HEK293 (cell line): ENCODE results near the gene PLS1.

ENCODE experiments used
- CTCF ChIA-PET: fragments of 350-600 bp; formaldehyde crosslinking; extraction: SDS; loops from one replicate; lab custom pipeline; 2021; ENCODE audit warnings: antibody characterized with exemption; lab: Yijun Ruan, JAX
- POLR2A ChIA-PET: fragments of 300-600 bp; formaldehyde crosslinking; extraction: SDS; loops from one replicate; lab custom pipeline; 2020; ENCODE audit warnings: antibody characterized with exemption, inconsistent platforms; lab: Yijun Ruan, JAX
- H3K27ac ChIP-seq: fragments of 200-500 bp; sonication (Bioruptor generic); 2 replicates; pipeline ENCODE4 v1.5.1; 2014; ENCODE audit warnings: low read depth, low read length, control low read depth, inconsistent platforms; ENCODE audit errors: extremely low read depth
- H3K36me3 ChIP-seq, 2 experiments: fragments of 200-500 bp in 1 of 2; sonication (Bioruptor generic) in 1 of 2; 1 replicate in 1 of 2; 2 replicates in 1 of 2; pipeline ENCODE4 v1.5.1; 2014 to 2017; ENCODE audit warnings: inconsistent platforms in 2 of 2, low read length in 2 of 2; ENCODE audit not compliant: control insufficient read depth in 2 of 2, insufficient read depth in 1 of 2
- H3K4me1 ChIP-seq: fragments of 200-500 bp; sonication (Bioruptor generic); 2 replicates; pipeline ENCODE4 v1.5.1; 2014; ENCODE audit warnings: mild to moderate bottlenecking, low read length, inconsistent platforms; ENCODE audit not compliant: control insufficient read depth, insufficient read depth
- H3K4me3 ChIP-seq: 2 replicates; pipeline ENCODE4 v1.5.1; 2011; ENCODE audit warnings: low read depth, mild to moderate bottlenecking, control low read depth, low read length, moderate library complexity
- H3K9me3 ChIP-seq: fragments of 200-500 bp; sonication (Bioruptor generic); 2 replicates; pipeline ENCODE4 v1.5.1; 2014; ENCODE audit warnings: low read depth, low read length, inconsistent platforms; ENCODE audit not compliant: control insufficient read depth, insufficient read depth
- GLI2 ChIP-seq: fragments of 450-650 bp; formaldehyde crosslinking; IDR thresholded peaks from 2 replicates; pipeline ENCODE4; 2017; ENCODE audit warnings: missing biosample characterization, missing genetic modification characterization, low read depth, borderline replicate concordance
- GLI4 ChIP-seq: fragments of 450-650 bp; formaldehyde crosslinking; IDR thresholded peaks from 2 replicates; pipeline ENCODE4 v1.5.1; 2016; ENCODE audit warnings: missing biosample characterization, missing genetic modification characterization
- OSR2 ChIP-seq: fragments of 450-650 bp; formaldehyde crosslinking; IDR thresholded peaks from 2 replicates; pipeline ENCODE4 v1.5.1; 2016; ENCODE audit warnings: missing biosample characterization, missing genetic modification characterization
- ZBTB20 ChIP-seq: fragments of 450-650 bp; formaldehyde crosslinking; IDR thresholded peaks from 2 replicates; pipeline ENCODE4 v1.5.1; 2016; ENCODE audit warnings: missing biosample characterization, missing genetic modification characterization
- ZNF202 ChIP-seq: fragments of 450-650 bp; formaldehyde crosslinking; IDR thresholded peaks from 2 replicates; pipeline ENCODE4 v1.5.1; 2016; ENCODE audit warnings: missing biosample characterization, missing genetic modification characterization, borderline replicate concordance
- ZNF24 ChIP-seq: fragments of 450-650 bp; formaldehyde crosslinking; IDR thresholded peaks from 2 replicates; pipeline ENCODE4 v1.5.1; 2016; ENCODE audit warnings: missing biosample characterization, missing genetic modification characterization
- ZNF292 ChIP-seq: fragments of 450-650 bp; formaldehyde crosslinking; IDR thresholded peaks from 2 replicates; pipeline ENCODE4 v1.5.1; 2016; ENCODE audit warnings: low read depth, missing biosample characterization, missing genetic modification characterization, borderline replicate concordance
- ZNF324 ChIP-seq: fragments of 450-650 bp; formaldehyde crosslinking; IDR thresholded peaks from 2 replicates; pipeline ENCODE4 v1.5.1; 2016; ENCODE audit warnings: missing biosample characterization, missing genetic modification characterization
- ZNF394 ChIP-seq: fragments of 450-650 bp; formaldehyde crosslinking; IDR thresholded peaks from 2 replicates; pipeline ENCODE4 v1.5.1; 2016; ENCODE audit warnings: missing biosample characterization, missing genetic modification characterization, mild to moderate bottlenecking, moderate library complexity, borderline replicate concordance
- ZNF530 ChIP-seq: fragments of 450-650 bp; formaldehyde crosslinking; IDR thresholded peaks from 2 replicates; pipeline ENCODE4 v1.5.1; 2016; ENCODE audit warnings: low read depth, missing biosample characterization, missing genetic modification characterization
- ZNF558 ChIP-seq: fragments of 450-650 bp; formaldehyde crosslinking; IDR thresholded peaks from 2 replicates; pipeline ENCODE4 v1.5.1; 2016; ENCODE audit warnings: missing biosample characterization, missing genetic modification characterization
- ZNF747 ChIP-seq: fragments of 450-650 bp; formaldehyde crosslinking; IDR thresholded peaks from 2 replicates; pipeline ENCODE4 v1.5.1; 2016; ENCODE audit warnings: missing biosample characterization, missing genetic modification characterization
- ZNF830 ChIP-seq: fragments of 450-650 bp; IDR thresholded peaks from 2 replicates; pipeline ENCODE4 v1.5.0; 2018; ENCODE audit warnings: missing biosample characterization, missing genetic modification characterization, low read depth, mild to moderate bottlenecking, moderate library complexity
- TF ChIP-seq, protein P1 (sequence below): fragments of 450-650 bp; formaldehyde crosslinking; IDR thresholded peaks from 2 replicates; pipeline ENCODE4 v1.5.1; 2017; ENCODE audit warnings: missing biosample characterization, missing genetic modification characterization
- TF ChIP-seq, protein P2 (sequence below): fragments of 450-650 bp; IDR thresholded peaks from 2 replicates; pipeline ENCODE4 v1.5.1; 2018; ENCODE audit warnings: missing biosample characterization, missing genetic modification characterization
- TF ChIP-seq, protein P3 (sequence below): fragments of 450-650 bp; formaldehyde crosslinking; IDR thresholded peaks from 2 replicates; pipeline ENCODE4 v1.5.1; 2016; ENCODE audit warnings: missing biosample characterization, missing genetic modification characterization
- TF ChIP-seq, protein P4 (sequence below): fragments of 450-650 bp; formaldehyde crosslinking; IDR thresholded peaks from 2 replicates; pipeline ENCODE4 v1.5.1; 2017; ENCODE audit warnings: missing biosample characterization, mild to moderate bottlenecking, missing genetic modification characterization, moderate library complexity
- TF ChIP-seq, protein P5 (sequence below): fragments of 450-650 bp; formaldehyde crosslinking; optimal IDR thresholded peaks from 2 replicates; pipeline ENCODE3; 2016; ENCODE audit warnings: missing biosample characterization, mild to moderate bottlenecking, missing genetic modification characterization
- TF ChIP-seq, protein P6 (sequence below): fragments of 450-650 bp; formaldehyde crosslinking; IDR thresholded peaks from 2 replicates; pipeline ENCODE4 v1.5.1; 2016; ENCODE audit warnings: missing biosample characterization, missing genetic modification characterization
- TF ChIP-seq, protein P7 (sequence below): fragments of 450-650 bp; formaldehyde crosslinking; IDR thresholded peaks from 2 replicates; pipeline ENCODE4 v1.5.1; 2016; ENCODE audit warnings: missing biosample characterization, missing genetic modification characterization

PLS1 gene

DNA sequence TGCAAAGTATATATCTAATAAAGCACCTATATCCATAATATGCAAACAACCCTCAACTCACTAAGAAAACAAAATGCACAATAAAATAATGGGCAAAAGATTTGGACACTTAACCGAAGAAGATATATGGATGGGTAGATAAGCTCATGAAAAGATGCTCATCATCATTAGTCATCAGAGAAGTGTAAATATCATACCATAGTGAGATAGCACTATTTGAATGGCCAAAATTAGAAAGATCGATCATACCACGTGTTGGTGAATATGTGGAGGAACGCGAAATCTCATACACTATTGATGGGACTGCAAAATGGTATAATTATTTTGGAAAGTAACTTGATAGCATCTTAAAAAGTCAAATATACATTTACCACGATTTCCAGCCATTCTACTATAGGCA lies 40.5 kb downstream of the PLS1 start (continued):
- TF ChIP-seq, protein P1, sequence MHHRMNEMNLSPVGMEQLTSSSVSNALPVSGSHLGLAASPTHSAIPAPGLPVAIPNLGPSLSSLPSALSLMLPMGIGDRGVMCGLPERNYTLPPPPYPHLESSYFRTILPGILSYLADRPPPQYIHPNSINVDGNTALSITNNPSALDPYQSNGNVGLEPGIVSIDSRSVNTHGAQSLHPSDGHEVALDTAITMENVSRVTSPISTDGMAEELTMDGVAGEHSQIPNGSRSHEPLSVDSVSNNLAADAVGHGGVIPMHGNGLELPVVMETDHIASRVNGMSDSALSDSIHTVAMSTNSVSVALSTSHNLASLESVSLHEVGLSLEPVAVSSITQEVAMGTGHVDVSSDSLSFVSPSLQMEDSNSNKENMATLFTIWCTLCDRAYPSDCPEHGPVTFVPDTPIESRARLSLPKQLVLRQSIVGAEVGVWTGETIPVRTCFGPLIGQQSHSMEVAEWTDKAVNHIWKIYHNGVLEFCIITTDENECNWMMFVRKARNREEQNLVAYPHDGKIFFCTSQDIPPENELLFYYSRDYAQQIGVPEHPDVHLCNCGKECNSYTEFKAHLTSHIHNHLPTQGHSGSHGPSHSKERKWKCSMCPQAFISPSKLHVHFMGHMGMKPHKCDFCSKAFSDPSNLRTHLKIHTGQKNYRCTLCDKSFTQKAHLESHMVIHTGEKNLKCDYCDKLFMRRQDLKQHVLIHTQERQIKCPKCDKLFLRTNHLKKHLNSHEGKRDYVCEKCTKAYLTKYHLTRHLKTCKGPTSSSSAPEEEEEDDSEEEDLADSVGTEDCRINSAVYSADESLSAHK (tag by site-specific recombination) = no peak
- TF ChIP-seq, protein P2, sequence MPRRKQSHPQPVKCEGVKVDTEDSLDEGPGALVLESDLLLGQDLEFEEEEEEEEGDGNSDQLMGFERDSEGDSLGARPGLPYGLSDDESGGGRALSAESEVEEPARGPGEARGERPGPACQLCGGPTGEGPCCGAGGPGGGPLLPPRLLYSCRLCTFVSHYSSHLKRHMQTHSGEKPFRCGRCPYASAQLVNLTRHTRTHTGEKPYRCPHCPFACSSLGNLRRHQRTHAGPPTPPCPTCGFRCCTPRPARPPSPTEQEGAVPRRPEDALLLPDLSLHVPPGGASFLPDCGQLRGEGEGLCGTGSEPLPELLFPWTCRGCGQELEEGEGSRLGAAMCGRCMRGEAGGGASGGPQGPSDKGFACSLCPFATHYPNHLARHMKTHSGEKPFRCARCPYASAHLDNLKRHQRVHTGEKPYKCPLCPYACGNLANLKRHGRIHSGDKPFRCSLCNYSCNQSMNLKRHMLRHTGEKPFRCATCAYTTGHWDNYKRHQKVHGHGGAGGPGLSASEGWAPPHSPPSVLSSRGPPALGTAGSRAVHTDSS (tag by site-specific recombination) = no peak
- TF ChIP-seq, protein P3, sequence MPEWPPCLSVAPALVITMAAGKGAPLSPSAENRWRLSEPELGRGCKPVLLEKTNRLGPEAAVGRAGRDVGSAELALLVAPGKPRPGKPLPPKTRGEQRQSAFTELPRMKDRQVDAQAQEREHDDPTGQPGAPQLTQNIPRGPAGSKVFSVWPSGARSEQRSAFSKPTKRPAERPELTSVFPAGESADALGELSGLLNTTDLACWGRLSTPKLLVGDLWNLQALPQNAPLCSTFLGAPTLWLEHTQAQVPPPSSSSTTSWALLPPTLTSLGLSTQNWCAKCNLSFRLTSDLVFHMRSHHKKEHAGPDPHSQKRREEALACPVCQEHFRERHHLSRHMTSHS (tag by site-specific recombination) = no peak
- TF ChIP-seq ZNF394 (tag by site-specific recombination) (no peak), ZNF292 (no peak), ZNF747 (tag by site-specific recombination) (no peak), ZNF530 (no peak)
- TF ChIP-seq, protein P4, sequence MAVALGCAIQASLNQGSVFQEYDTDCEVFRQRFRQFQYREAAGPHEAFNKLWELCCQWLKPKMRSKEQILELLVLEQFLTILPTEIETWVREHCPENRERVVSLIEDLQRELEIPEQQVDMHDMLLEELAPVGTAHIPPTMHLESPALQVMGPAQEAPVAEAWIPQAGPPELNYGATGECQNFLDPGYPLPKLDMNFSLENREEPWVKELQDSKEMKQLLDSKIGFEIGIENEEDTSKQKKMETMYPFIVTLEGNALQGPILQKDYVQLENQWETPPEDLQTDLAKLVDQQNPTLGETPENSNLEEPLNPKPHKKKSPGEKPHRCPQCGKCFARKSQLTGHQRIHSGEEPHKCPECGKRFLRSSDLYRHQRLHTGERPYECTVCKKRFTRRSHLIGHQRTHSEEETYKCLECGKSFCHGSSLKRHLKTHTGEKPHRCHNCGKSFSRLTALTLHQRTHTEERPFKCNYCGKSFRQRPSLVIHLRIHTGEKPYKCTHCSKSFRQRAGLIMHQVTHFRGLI (tag by site-specific recombination) = no peak
- TF ChIP-seq, protein P5, sequence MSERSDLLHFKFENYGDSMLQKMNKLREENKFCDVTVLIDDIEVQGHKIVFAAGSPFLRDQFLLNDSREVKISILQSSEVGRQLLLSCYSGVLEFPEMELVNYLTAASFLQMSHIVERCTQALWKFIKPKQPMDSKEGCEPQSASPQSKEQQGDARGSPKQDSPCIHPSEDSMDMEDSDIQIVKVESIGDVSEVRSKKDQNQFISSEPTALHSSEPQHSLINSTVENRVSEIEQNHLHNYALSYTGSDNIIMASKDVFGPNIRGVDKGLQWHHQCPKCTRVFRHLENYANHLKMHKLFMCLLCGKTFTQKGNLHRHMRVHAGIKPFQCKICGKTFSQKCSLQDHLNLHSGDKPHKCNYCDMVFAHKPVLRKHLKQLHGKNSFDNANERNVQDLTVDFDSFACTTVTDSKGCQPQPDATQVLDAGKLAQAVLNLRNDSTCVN (tag by site-specific recombination) = no peak

DNA sequence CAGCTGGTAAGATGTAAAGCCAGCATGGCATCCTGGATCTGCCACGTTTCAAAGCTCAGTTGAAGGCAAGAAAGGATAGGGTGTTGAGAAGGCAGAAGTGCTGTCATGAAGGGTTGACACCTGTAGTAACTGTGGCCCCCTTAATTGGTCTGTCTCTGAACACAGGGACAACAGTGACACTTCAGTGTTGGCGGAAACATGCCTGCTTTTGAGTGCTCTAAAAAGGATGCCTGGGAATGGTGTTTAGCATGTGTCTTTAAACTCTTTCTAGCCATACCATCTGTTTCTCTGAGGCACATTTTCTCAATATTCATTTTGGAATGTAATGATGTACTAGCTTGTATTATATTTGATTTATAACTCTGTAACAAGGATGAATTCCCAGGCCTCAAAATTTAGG lies 42.1 kb downstream of the PLS1 start:
- H3K4me1 ChIP-seq = no peaks in the 10 kb centered on the region
- CTCF ChIA-PET = interaction anchor here (0.7 to 2.0 kb wide), 2 partner anchors 14 to 567 kb away, joined by 3 to 5 read pairs; no protein-coding TSS in a partner anchor
- POLR2A ChIA-PET = no interaction called here
- H3K36me3 ChIP-seq = no peaks in the 10 kb centered on the region
- no peak overlapping the region for H3K4me3 ChIP-seq
- no peaks in the 10 kb centered on the region for H3K9me3 ChIP-seq
- H3K27ac ChIP-seq = no peak overlapping the region
- TF ChIP-seq ZNF324 = no peak
- no peak for TF ChIP-seq ZNF292
- TF ChIP-seq GLI2 (tag by site-specific recombination) = no peak
- no peak for TF ChIP-seq ZNF202 (tag by site-specific recombination)
- TF ChIP-seq, protein P6, sequence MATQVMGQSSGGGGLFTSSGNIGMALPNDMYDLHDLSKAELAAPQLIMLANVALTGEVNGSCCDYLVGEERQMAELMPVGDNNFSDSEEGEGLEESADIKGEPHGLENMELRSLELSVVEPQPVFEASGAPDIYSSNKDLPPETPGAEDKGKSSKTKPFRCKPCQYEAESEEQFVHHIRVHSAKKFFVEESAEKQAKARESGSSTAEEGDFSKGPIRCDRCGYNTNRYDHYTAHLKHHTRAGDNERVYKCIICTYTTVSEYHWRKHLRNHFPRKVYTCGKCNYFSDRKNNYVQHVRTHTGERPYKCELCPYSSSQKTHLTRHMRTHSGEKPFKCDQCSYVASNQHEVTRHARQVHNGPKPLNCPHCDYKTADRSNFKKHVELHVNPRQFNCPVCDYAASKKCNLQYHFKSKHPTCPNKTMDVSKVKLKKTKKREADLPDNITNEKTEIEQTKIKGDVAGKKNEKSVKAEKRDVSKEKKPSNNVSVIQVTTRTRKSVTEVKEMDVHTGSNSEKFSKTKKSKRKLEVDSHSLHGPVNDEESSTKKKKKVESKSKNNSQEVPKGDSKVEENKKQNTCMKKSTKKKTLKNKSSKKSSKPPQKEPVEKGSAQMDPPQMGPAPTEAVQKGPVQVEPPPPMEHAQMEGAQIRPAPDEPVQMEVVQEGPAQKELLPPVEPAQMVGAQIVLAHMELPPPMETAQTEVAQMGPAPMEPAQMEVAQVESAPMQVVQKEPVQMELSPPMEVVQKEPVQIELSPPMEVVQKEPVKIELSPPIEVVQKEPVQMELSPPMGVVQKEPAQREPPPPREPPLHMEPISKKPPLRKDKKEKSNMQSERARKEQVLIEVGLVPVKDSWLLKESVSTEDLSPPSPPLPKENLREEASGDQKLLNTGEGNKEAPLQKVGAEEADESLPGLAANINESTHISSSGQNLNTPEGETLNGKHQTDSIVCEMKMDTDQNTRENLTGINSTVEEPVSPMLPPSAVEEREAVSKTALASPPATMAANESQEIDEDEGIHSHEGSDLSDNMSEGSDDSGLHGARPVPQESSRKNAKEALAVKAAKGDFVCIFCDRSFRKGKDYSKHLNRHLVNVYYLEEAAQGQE (tag by site-specific recombination) = no peak
- no peak for TF ChIP-seq ZNF558 (tag by site-specific recombination)
- TF ChIP-seq, protein P1 (tag by site-specific recombination) = no peak
- TF ChIP-seq ZBTB20 = no peak
- TF ChIP-seq GLI4 (tag by site-specific recombination) = no peak
- no peak for TF ChIP-seq OSR2 (tag by site-specific recombination)
- TF ChIP-seq, protein P7, sequence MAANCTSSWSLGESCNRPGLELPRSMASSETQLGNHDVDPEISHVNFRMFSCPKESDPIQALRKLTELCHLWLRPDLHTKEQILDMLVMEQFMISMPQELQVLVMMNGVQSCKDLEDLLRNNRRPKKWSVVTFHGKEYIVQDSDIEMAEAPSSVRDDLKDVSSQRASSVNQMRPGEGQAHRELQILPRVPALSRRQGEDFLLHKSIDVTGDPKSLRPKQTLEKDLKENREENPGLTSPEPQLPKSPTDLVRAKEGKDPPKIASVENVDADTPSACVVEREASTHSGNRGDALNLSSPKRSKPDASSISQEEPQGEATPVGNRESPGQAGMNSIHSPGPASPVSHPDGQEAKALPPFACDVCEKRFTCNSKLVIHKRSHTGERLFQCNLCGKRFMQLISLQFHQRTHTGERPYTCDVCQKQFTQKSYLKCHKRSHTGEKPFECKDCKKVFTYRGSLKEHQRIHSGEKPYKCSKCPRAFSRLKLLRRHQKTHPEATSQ (tag by site-specific recombination) = no peak
- no peak for TF ChIP-seq ZNF830
- TF ChIP-seq ZNF24 (tag by site-specific recombination) = no peak
